WTC11 (cell line): ENCODE measurements around the gene TUBA1A. TPM values are rescaled to one million over a fixed set of nuclear protein-coding genes. Genes with fewer than 3 reads are reported as not detected.

ENCODE experiments used
- ATAC-seq: fragments of 200-7000 bp; cut with Tn5 transposase; 2 replicates; pipeline ENCODE4 v1.10.0; 2021; ENCODE audit warnings: mild to moderate bottlenecking, moderate library complexity
- CTCF ChIA-PET: fragments of 300-600 bp; sonication (Branson Sonifier 250); formaldehyde crosslinking; loops from one replicate; lab custom pipeline; 2021; ENCODE audit warnings: antibody characterized with exemption; lab: Charles Lee
- POLR2A ChIA-PET: fragments of 350-600 bp; sonication (Branson Sonifier 250); formaldehyde crosslinking; loops from one replicate; lab custom pipeline; 2021; ENCODE audit warnings: antibody characterized with exemption; lab: Charles Lee
- DNase-seq: peaks from one replicate; pipeline ENCODE4 v3.0.0; 2021; ENCODE audit warnings: low spot score
- H3K27ac Mint-ChIP-seq: 2 replicates; pipeline ENCODE4 v1.8.0; 2021; ENCODE audit warnings: mixed read lengths
- H3K27me3 Mint-ChIP-seq: 2 replicates; pipeline ENCODE4 v1.8.0; 2021; ENCODE audit warnings: low read depth, mild to moderate bottlenecking, moderate library complexity, mixed read lengths
- H3K36me3 Mint-ChIP-seq: 2 replicates; pipeline ENCODE4 v1.8.0; 2021; ENCODE audit warnings: mixed read lengths
- H3K4me1 Mint-ChIP-seq: 2 replicates; pipeline ENCODE4 v1.8.0; 2022; ENCODE audit warnings: mixed read lengths
- H3K4me3 Mint-ChIP-seq: 2 replicates; pipeline ENCODE4 v1.8.0; 2021; ENCODE audit warnings: mild to moderate bottlenecking, moderate library complexity, mixed read lengths
- H3K9me3 Mint-ChIP-seq: 2 replicates; pipeline ENCODE4 v1.8.0; 2021; ENCODE audit warnings: mixed read lengths
- CREB1 ChIP-seq: sonication (generic); formaldehyde crosslinking; IDR thresholded peaks from 2 replicates; pipeline ENCODE4 v1.8.0; 2023; ENCODE audit warnings: mild to moderate bottlenecking, missing genetic modification reagents
- ETV6 ChIP-seq: sonication (generic); formaldehyde crosslinking; IDR thresholded peaks from 2 replicates; pipeline ENCODE4 v1.8.1; 2022; ENCODE audit warnings: mild to moderate bottlenecking, missing genetic modification reagents
- FOXP1 ChIP-seq: sonication (generic); formaldehyde crosslinking; IDR thresholded peaks from 2 replicates; pipeline ENCODE4 v1.8.0; 2022; ENCODE audit warnings: missing genetic modification reagents, mild to moderate bottlenecking, moderate library complexity, borderline replicate concordance
- GTF2I ChIP-seq: fragments of 250-450 bp; sonication (Bioruptor Pico); conservative IDR thresholded peaks from 2 replicates; pipeline ENCODE4 v1.4.0; 2021; ENCODE audit warnings: mild to moderate bottlenecking
- JAZF1 ChIP-seq: fragments of 250-450 bp; sonication (Bioruptor Pico); IDR thresholded peaks from 2 replicates; pipeline ENCODE4 v1.9.0; 2021; ENCODE audit warnings: moderate library complexity, mild to moderate bottlenecking, inconsistent platforms
- NFATC4 ChIP-seq: fragments of 250-450 bp; sonication (Bioruptor Pico); IDR thresholded peaks from 2 replicates; pipeline ENCODE4 v1.9.0; 2021; ENCODE audit warnings: mild to moderate bottlenecking
- PRRX2 ChIP-seq: fragments of 250-450 bp; sonication (Bioruptor Pico); IDR thresholded peaks from 2 replicates; pipeline ENCODE4 v1.8.0; 2021; ENCODE audit warnings: mild to moderate bottlenecking
- RELA ChIP-seq: sonication (generic); formaldehyde crosslinking; IDR thresholded peaks from 2 replicates; pipeline ENCODE4 v1.8.1; 2022; ENCODE audit warnings: missing genetic modification reagents, mild to moderate bottlenecking, borderline replicate concordance
- SMAD3 ChIP-seq: sonication (generic); formaldehyde crosslinking; IDR thresholded peaks from 2 replicates; pipeline ENCODE4 v1.8.0; 2022; ENCODE audit warnings: missing genetic modification reagents, mild to moderate bottlenecking, borderline replicate concordance
- ZBTB21 ChIP-seq: sonication (generic); formaldehyde crosslinking; IDR thresholded peaks from 2 replicates; pipeline ENCODE4 v1.8.1; 2023; ENCODE audit warnings: mild to moderate bottlenecking, missing genetic modification reagents, borderline replicate concordance
- ZNF121 ChIP-seq: sonication (generic); formaldehyde crosslinking; IDR thresholded peaks from 2 replicates; pipeline ENCODE4 v1.8.0; 2023; ENCODE audit warnings: missing genetic modification reagents
- ZNF232 ChIP-seq: sonication (generic); formaldehyde crosslinking; IDR thresholded peaks from 2 replicates; pipeline ENCODE4 v1.8.0; 2022; ENCODE audit warnings: mild to moderate bottlenecking, missing genetic modification reagents
- ZNF396 ChIP-seq: fragments of 250-450 bp; sonication (Bioruptor Pico); IDR thresholded peaks from 2 replicates; pipeline ENCODE4 v1.8.0; 2021; ENCODE audit warnings: mild to moderate bottlenecking, moderate library complexity, borderline replicate concordance
- ZNF671 ChIP-seq: fragments of 250-450 bp; sonication (Bioruptor Pico); IDR thresholded peaks from 2 replicates; pipeline ENCODE4 v1.8.0; 2021; ENCODE audit warnings: mild to moderate bottlenecking
- total RNA-seq: library from RNA; stranded (reverse); gene quantifications from 3 replicates; pipeline ENCODE4 v1.2.3, GENCODE V29; 2021
- TF ChIP-seq, protein P1 (sequence below): sonication (generic); formaldehyde crosslinking; IDR thresholded peaks from 2 replicates; pipeline ENCODE4 v1.8.1; 2023; ENCODE audit warnings: mild to moderate bottlenecking, missing genetic modification reagents
- TF ChIP-seq, protein P2 (sequence below): fragments of 250-450 bp; sonication (Bioruptor Pico); conservative IDR thresholded peaks from 2 replicates; pipeline ENCODE4 v1.9.0; 2021; ENCODE audit warnings: mild to moderate bottlenecking
- TF ChIP-seq, protein P3 (sequence below): sonication (generic); formaldehyde crosslinking; IDR thresholded peaks from 2 replicates; pipeline ENCODE4 v1.8.0; 2022; ENCODE audit warnings: mild to moderate bottlenecking, missing genetic modification reagents
- TF ChIP-seq, protein P4 (sequence below): sonication (generic); formaldehyde crosslinking; IDR thresholded peaks from 2 replicates; pipeline ENCODE4 v1.8.1; 2023; ENCODE audit warnings: mild to moderate bottlenecking, missing genetic modification reagents, moderate library complexity
- TF ChIP-seq, protein P5 (sequence below): sonication (generic); formaldehyde crosslinking; IDR thresholded peaks from 2 replicates; pipeline ENCODE4 v1.8.1; 2022; ENCODE audit warnings: mild to moderate bottlenecking, moderate library complexity, missing genetic modification reagents
- TF ChIP-seq, protein P6 (sequence below): fragments of 250-450 bp; sonication (Bioruptor Pico); IDR thresholded peaks from 2 replicates; pipeline ENCODE4 v1.9.0; 2021; ENCODE audit warnings: mild to moderate bottlenecking, borderline replicate concordance

The TUBA1A gene
- total RNA-seq, 1 experiment from 2014 or later = 226 TPM

DNA sequence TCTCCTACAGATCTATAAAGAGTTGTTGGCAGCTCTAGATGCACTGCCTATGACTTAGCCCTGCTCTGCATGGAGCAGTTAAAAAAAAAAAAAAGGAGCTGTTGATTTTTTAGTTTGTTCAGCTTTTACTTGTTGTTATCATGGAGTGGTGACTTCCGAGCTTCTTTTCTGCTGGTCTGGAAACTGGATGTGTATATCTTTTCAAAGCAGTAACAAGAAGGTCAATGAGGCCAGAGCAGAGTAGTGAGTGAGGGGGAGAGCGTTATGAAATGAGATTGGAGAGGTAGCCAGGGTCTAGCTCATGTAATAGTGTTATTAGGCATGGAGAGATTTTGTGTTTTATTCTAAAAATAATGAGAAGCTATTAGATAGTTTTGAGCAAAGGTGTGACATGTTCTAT lies 44.5 kb downstream of the TUBA1A start:
- no peak for DNase-seq
- H3K27me3 Mint-ChIP-seq = no peaks in the 10 kb centered on the region
- H3K4me3 Mint-ChIP-seq = no peak overlapping the region
- no peak overlapping the region for H3K27ac Mint-ChIP-seq
- H3K9me3 Mint-ChIP-seq = no peaks in the 10 kb centered on the region
- CTCF ChIA-PET = interaction anchor here (1.1 kb wide), 1 partner anchor 80 kb away, joined by 4 read pairs; no protein-coding TSS in a partner anchor
- ATAC-seq = no peak
- no peaks in the 10 kb centered on the region for H3K4me1 Mint-ChIP-seq
- POLR2A ChIA-PET = no interaction called here
- H3K36me3 Mint-ChIP-seq = no peaks in the 10 kb centered on the region
- TF ChIP-seq RELA (CRISPR knock-in tag) (no peak), ZNF121 (no peak), ZBTB21 (no peak), SMAD3 (CRISPR knock-in tag) (no peak), ZNF396 (CRISPR knock-in tag) (no peak), JAZF1 (CRISPR knock-in tag) (no peak), ZNF232 (CRISPR knock-in tag) (no peak), ZNF671 (CRISPR knock-in tag) (no peak), CREB1 (CRISPR knock-in tag) (no peak), FOXP1 (no peak), PRRX2 (CRISPR knock-in tag) (no peak), GTF2I (CRISPR knock-in tag) (no peak), ETV6 (CRISPR knock-in tag) (no peak), NFATC4 (CRISPR knock-in tag) (no peak)
- TF ChIP-seq, protein P1, sequence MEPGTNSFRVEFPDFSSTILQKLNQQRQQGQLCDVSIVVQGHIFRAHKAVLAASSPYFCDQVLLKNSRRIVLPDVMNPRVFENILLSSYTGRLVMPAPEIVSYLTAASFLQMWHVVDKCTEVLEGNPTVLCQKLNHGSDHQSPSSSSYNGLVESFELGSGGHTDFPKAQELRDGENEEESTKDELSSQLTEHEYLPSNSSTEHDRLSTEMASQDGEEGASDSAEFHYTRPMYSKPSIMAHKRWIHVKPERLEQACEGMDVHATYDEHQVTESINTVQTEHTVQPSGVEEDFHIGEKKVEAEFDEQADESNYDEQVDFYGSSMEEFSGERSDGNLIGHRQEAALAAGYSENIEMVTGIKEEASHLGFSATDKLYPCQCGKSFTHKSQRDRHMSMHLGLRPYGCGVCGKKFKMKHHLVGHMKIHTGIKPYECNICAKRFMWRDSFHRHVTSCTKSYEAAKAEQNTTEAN (CRISPR knock-in tag) = no peak
- TF ChIP-seq, protein P2, sequence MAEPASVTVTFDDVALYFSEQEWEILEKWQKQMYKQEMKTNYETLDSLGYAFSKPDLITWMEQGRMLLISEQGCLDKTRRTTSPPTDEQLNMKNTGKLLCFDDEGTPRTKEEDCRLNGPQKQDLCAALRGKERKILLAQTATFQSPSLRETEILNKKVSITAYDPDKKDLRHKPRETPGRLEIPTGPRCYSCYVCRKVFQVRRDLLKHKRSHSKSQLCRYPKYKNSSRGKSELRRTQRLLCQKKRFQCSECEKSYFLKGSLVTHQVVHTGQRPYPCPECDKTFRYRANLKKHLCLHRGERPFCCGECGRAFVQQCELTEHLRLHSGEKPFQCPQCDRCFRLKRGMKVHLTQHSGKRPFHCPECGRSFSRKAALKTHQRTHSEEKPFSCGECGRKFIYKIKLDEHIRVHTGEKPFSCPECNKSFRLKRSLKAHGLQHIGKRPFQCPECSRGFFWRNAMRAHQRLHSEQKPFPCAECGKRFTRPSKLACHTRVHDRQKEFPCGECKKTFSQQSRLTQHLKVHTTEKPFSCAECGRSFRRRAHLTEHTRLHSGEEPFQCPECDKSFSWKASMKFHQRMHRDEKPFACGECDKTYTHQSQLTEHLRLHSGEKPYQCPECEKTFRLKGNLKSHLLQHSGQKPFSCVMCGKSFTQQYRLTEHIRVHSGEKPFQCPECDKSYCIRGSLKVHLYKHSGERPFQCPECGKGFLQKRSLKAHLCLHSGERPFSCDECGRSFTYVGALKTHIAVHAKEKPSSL = no peak
- TF ChIP-seq, protein P3, sequence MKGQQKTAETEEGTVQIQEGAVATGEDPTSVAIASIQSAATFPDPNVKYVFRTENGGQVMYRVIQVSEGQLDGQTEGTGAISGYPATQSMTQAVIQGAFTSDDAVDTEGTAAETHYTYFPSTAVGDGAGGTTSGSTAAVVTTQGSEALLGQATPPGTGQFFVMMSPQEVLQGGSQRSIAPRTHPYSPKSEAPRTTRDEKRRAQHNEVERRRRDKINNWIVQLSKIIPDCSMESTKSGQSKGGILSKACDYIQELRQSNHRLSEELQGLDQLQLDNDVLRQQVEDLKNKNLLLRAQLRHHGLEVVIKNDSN (CRISPR knock-in tag) = no peak
- TF ChIP-seq, protein P4, sequence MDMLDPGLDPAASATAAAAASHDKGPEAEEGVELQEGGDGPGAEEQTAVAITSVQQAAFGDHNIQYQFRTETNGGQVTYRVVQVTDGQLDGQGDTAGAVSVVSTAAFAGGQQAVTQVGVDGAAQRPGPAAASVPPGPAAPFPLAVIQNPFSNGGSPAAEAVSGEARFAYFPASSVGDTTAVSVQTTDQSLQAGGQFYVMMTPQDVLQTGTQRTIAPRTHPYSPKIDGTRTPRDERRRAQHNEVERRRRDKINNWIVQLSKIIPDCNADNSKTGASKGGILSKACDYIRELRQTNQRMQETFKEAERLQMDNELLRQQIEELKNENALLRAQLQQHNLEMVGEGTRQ (CRISPR knock-in tag) = no peak
- TF ChIP-seq, protein P5, sequence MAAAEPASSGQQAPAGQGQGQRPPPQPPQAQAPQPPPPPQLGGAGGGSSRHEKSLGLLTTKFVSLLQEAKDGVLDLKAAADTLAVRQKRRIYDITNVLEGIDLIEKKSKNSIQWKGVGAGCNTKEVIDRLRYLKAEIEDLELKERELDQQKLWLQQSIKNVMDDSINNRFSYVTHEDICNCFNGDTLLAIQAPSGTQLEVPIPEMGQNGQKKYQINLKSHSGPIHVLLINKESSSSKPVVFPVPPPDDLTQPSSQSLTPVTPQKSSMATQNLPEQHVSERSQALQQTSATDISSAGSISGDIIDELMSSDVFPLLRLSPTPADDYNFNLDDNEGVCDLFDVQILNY (CRISPR knock-in tag) = no peak
- TF ChIP-seq, protein P6, sequence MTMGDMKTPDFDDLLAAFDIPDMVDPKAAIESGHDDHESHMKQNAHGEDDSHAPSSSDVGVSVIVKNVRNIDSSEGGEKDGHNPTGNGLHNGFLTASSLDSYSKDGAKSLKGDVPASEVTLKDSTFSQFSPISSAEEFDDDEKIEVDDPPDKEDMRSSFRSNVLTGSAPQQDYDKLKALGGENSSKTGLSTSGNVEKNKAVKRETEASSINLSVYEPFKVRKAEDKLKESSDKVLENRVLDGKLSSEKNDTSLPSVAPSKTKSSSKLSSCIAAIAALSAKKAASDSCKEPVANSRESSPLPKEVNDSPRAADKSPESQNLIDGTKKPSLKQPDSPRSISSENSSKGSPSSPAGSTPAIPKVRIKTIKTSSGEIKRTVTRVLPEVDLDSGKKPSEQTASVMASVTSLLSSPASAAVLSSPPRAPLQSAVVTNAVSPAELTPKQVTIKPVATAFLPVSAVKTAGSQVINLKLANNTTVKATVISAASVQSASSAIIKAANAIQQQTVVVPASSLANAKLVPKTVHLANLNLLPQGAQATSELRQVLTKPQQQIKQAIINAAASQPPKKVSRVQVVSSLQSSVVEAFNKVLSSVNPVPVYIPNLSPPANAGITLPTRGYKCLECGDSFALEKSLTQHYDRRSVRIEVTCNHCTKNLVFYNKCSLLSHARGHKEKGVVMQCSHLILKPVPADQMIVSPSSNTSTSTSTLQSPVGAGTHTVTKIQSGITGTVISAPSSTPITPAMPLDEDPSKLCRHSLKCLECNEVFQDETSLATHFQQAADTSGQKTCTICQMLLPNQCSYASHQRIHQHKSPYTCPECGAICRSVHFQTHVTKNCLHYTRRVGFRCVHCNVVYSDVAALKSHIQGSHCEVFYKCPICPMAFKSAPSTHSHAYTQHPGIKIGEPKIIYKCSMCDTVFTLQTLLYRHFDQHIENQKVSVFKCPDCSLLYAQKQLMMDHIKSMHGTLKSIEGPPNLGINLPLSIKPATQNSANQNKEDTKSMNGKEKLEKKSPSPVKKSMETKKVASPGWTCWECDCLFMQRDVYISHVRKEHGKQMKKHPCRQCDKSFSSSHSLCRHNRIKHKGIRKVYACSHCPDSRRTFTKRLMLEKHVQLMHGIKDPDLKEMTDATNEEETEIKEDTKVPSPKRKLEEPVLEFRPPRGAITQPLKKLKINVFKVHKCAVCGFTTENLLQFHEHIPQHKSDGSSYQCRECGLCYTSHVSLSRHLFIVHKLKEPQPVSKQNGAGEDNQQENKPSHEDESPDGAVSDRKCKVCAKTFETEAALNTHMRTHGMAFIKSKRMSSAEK (CRISPR knock-in tag) = no peak
